ENCODE data around the gene CNIH2.
"Not testable (repeated sequence)": the region's sequence is repeated elsewhere in the genome, so short reads cannot be mapped to it uniquely, and the experiment has no call there.

Gene CNIH2

GRCh38 chr11:66288671-66289547, 10.9 kb downstream of the CNIH2 start, which contains the start of gene YIF1A:
Gene YIF1A, minus strand, starts transcription at chr11:66289143. Its CDS starts 158 bp downstream, at chr11:66288985.
- DNase-seq (ENCODE audit: extremely low spot score, insufficient read length, low read depth), result peak; percentile 100
- FAIRE-seq, result peak; percentile 100

GRCh38 chr11:66289548-66290329, 11.8 kb downstream of the CNIH2 start:
- DNase-seq (ENCODE audit: extremely low spot score, insufficient read length, low read depth) (peak; percentile 73), FAIRE-seq (no peak)

- no peak for FAIRE-seq
- no peak for DNase-seq (ENCODE audit: extremely low spot score, insufficient read length, low read depth)
These were observed 12.3 kb downstream of the CNIH2 start for GRCh38 chr11:66290330-66290621.

- DNase-seq (ENCODE audit: extremely low spot score, insufficient read length, low read depth), result no peak
- no peak for FAIRE-seq
These were observed 13.3 kb downstream of the CNIH2 start for GRCh38 chr11:66291303-66291705.

GRCh38 chr11:66291706-66292542, 13.9 kb downstream of the CNIH2 start, which contains the start of gene TMEM151A:
Gene TMEM151A, plus strand, starts transcription at chr11:66291894. Its CDS starts 120 bp downstream, at chr11:66292014.
- no peak for DNase-seq (ENCODE audit: extremely low spot score, insufficient read length, low read depth)
- no peak for FAIRE-seq

GRCh38 chr11:66292543-66293332, 14.8 kb downstream of the CNIH2 start:
- no peak for FAIRE-seq
- DNase-seq (ENCODE audit: extremely low spot score, insufficient read length, low read depth), result no peak

GRCh38 chr11:66293352-66293751, 15.4 kb downstream of the CNIH2 start:
- DNase-seq (ENCODE audit: extremely low spot score, insufficient read length, low read depth) (no peak), FAIRE-seq (no peak)

- FAIRE-seq (no peak), DNase-seq (ENCODE audit: extremely low spot score, insufficient read length, low read depth) (no peak)
These were observed 16.0 kb downstream of the CNIH2 start for GRCh38 chr11:66293777-66294625.

- DNase-seq (ENCODE audit: extremely low spot score, insufficient read length, low read depth) (no peak), FAIRE-seq (no peak)
These were observed 16.9 kb downstream of the CNIH2 start for GRCh38 chr11:66294626-66295620.

- FAIRE-seq (no peak), DNase-seq (ENCODE audit: extremely low spot score, insufficient read length, low read depth) (no peak)
These were observed 19.6 kb downstream of the CNIH2 start for GRCh38 chr11:66297610-66298009.

- FAIRE-seq, result no peak
These were observed 21.2 kb downstream of the CNIH2 start for GRCh38 chr11:66299186-66299585.

GRCh38 chr11:66302656-66303055, 24.7 kb downstream of the CNIH2 start:
- FAIRE-seq (no peak), DNase-seq (ENCODE audit: extremely low spot score, insufficient read length, low read depth) (no peak)

More at GRCh38 chr11:66299186-66299585, 21.2 kb downstream of the CNIH2 start:
- no peak for DNase-seq (ENCODE audit: extremely low spot score, insufficient read length, low read depth)

GRCh38 chr11:66309475-66309874, 31.5 kb downstream of the CNIH2 start:
- no peak for FAIRE-seq
- no peak for DNase-seq (ENCODE audit: extremely low spot score, insufficient read length, low read depth)

- FAIRE-seq (no peak), DNase-seq (ENCODE audit: extremely low spot score, insufficient read length, low read depth) (no peak)
These were observed 32.3 kb downstream of the CNIH2 start for GRCh38 chr11:66310324-66310723.

GRCh38 chr11:66310803-66311440, 32.9 kb downstream of the CNIH2 start:
- not testable (repeated sequence) for FAIRE-seq; DNase-seq (ENCODE audit: extremely low spot score, insufficient read length, low read depth)

GRCh38 chr11:66311470-66311964, 33.5 kb downstream of the CNIH2 start:
- DNase-seq (ENCODE audit: extremely low spot score, insufficient read length, low read depth) (no peak), FAIRE-seq (no peak)

All from GM18507 (cell line).